NB4 (cell line): ENCODE results near the gene SRGAP3.

ENCODE experiments used
- DNase-seq: peaks from one replicate; pipeline ENCODE4 v3.0.0; 2010; ENCODE audit warnings: low read depth
- H3K4me3 ChIP-seq: one replicate; pipeline ENCODE4 v1.5.1; 2011; ENCODE audit warnings: mild to moderate bottlenecking, low read depth, low read length, moderate library complexity
- MYC ChIP-seq: IDR thresholded peaks from 2 replicates; pipeline ENCODE4 v1.6.1; 2011; ENCODE audit warnings: low read depth, low read length
- POLR2A ChIP-seq: IDR thresholded peaks from 2 replicates; pipeline ENCODE4 v1.6.1; 2011; ENCODE audit warnings: mild to moderate bottlenecking; ENCODE audit not compliant: insufficient read length; ENCODE audit errors: extremely low read depth
- TF ChIP-seq, protein P1 (sequence below): IDR thresholded peaks from one replicate; pipeline ENCODE4 v1.5.1; 2012; ENCODE audit warnings: low read depth, low read length
- TF ChIP-seq, protein P2 (sequence below): IDR thresholded peaks from 2 replicates; pipeline ENCODE4 v1.6.1; 2011; ENCODE audit warnings: low read depth, low read length

Gene SRGAP3

DNA sequence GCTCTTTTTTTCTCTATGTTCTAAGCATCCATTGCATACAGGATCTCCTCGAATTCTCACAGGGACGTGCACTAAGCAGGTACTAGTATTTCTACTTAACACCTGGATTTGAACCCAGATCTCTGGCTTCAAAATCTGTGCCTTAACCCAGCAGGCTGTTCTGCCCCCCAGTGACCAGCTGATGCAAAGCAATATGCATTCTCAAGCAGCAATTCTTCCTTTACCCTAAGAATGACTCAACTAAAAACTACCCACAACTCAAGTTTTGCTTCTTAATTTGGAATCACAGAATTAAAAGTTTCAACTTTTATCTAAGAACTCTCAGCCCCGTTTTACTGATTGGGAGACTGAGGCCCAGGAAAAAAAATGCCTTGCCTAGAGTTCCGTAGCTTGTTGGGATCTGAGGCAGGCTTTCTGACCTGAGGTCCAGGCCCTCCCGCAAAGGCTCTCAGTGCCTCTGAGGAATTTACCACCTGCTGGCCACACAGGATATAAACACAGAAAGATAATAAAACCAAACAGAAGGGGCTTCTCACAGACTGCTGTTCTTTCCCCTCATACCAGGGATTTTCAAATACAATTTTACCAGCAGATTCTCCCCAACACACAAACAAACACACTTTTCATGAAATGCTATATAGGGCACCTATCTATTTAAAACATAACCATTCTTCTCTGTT, 170.7 kb downstream of the SRGAP3 start:
- H3K4me3 ChIP-seq: no peak overlapping the region
- DNase-seq: no peak
- TF ChIP-seq MYC: no peak
- TF ChIP-seq POLR2A: no peak
- TF ChIP-seq, protein P1, sequence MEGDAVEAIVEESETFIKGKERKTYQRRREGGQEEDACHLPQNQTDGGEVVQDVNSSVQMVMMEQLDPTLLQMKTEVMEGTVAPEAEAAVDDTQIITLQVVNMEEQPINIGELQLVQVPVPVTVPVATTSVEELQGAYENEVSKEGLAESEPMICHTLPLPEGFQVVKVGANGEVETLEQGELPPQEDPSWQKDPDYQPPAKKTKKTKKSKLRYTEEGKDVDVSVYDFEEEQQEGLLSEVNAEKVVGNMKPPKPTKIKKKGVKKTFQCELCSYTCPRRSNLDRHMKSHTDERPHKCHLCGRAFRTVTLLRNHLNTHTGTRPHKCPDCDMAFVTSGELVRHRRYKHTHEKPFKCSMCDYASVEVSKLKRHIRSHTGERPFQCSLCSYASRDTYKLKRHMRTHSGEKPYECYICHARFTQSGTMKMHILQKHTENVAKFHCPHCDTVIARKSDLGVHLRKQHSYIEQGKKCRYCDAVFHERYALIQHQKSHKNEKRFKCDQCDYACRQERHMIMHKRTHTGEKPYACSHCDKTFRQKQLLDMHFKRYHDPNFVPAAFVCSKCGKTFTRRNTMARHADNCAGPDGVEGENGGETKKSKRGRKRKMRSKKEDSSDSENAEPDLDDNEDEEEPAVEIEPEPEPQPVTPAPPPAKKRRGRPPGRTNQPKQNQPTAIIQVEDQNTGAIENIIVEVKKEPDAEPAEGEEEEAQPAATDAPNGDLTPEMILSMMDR: no peak
- TF ChIP-seq, protein P2, sequence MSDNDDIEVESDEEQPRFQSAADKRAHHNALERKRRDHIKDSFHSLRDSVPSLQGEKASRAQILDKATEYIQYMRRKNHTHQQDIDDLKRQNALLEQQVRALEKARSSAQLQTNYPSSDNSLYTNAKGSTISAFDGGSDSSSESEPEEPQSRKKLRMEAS: no peak

DNA sequence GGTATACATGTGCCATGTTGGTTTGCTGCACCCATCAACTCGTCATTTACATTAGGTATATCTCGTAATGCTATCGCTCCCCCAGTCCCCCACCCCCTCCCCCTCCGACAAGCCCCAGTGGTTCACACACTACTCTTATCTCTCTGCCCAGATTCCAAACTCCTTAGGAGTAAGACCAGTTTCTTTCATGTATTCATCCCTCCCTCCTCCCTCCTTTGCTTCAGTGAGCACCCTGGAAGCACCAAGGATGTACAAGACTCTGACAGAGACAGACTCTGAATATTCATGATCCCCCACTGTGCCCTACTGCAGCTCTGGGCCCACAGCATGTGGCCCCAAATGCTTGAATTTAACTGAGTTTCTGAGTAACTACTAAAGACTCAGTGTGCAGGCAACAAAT, 172.4 kb downstream of the SRGAP3 start:
- H3K4me3 ChIP-seq: no peak overlapping the region
- TF ChIP-seq POLR2A (no peak), MYC (no peak)
- TF ChIP-seq, protein P2: no peak
- TF ChIP-seq, protein P1: no peak
- DNase-seq: no peak

DNA sequence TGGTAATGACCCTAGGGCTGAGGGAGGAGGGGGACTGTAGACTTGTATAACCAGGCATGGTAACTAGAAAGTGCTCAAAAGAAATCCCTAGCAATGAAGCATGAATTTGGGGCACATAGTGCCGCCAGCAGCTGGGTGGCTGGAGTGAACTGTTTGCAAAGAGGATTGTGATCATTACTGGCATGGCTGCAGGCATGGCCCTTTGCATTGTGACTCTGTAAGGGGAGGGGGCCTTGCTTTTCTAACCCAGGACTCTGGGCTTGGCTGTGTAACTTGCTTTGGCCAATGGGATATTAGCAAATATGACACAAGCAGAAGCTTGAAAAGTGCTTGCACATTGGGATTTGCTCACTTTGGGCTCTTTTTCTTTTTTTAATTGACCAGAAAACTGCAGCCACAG, 173.7 kb downstream of the SRGAP3 start:
- TF ChIP-seq MYC: no peak
- TF ChIP-seq, protein P1: no peak
- no peak for TF ChIP-seq POLR2A
- DNase-seq: no peak
- no peak overlapping the region for H3K4me3 ChIP-seq

DNA sequence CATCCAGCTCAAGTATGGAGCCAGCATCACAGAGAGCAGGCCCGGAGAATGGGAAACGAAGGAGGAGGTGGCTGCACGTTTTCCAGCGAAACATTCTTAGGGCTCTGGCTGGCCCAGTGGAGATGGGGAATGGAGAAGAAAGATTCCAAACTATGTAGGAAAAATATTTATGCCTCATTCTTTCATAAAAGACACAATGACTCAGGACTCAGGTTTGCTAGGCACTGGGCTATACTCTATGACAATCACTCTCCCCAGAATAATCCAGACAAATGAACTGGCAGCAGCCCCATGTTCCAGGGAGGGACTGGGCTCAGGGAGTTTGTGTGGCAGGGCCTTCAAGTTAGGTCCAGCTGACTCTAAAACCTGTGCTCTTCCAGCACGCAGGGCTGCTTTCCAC, 175.4 kb downstream of the SRGAP3 start:
- no peak overlapping the region for H3K4me3 ChIP-seq
- DNase-seq: no peak
- TF ChIP-seq POLR2A (no peak), MYC (no peak)
- TF ChIP-seq, protein P2: no peak
- TF ChIP-seq, protein P1: no peak

DNA sequence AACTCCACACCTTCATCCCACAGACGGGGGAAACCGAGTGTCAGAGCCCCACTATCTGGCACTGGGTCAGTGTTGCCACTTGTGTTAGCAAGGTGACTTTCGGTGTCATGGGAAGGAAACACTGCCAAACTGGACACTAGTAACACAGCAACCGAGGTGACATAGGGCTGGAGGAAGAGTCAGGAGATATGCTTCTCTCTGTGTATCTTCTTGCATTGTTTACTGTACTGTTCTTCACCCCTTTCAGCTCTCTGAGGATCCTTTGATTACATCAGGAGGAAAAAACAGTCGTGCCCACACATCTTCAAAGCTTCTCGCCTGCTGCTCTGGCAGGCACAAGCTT, 176.8 kb downstream of the SRGAP3 start:
- H3K4me3 ChIP-seq: no peak overlapping the region
- no peak for DNase-seq
- TF ChIP-seq, protein P1: no peak
- TF ChIP-seq MYC (no peak), POLR2A (no peak)
- TF ChIP-seq, protein P2: no peak
